ENCODE measurements around the gene BACE1-AS.
A peak's percentile ranks its signal among the peaks of the same experiment; 100 is the strongest.

Gene BACE1-AS

DNA sequence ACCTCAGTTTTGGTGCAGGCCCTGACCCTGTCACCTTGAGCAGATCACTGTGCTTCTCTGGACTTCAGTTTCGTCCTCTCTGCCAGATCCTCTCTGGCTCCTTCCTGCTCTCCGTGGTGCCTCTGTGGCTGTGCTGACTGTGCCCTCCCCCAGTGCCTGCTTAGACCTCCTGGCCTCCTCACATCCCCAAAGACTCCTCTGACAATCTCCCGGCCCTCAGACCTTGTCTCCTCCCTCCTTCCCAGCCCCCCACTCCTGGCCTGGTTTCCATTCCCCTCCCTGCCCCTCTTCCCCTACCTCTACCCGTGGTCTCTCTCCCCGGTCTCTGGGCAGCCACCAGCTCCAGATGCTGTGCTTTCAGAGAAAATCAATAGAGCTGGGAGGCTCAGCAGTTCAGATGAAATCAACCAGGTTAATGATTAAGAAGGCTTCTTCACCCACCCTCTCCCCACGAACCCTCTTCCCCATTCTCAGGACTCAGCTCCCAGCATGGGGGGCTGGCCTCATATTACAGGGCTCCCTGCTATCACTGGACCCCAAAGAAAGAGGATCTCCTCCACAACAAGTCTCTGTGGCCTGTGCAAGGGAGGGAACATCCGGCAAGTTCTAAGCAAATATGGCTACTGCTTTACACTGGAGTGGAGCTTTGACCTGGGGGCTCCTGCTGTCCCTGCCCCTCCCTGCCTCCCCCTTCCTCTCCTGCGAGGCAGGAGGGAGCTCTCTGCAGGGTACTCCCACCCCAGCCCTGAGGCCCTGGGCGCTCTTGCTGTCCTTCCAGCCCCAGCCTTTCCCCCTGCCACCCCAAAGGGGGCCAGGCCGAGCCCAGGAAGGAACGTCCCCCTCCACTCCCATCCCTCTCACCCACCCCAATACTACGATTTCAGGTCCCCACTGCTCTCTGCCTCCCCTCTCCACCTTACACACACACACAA lies 8.5 kb downstream of the BACE1-AS start:
- no peak overlapping the region for H3K4me3 ChIP-seq (ENCODE audit: control insufficient read depth, low read depth, low read length)
- TF ChIP-seq, protein P1, sequence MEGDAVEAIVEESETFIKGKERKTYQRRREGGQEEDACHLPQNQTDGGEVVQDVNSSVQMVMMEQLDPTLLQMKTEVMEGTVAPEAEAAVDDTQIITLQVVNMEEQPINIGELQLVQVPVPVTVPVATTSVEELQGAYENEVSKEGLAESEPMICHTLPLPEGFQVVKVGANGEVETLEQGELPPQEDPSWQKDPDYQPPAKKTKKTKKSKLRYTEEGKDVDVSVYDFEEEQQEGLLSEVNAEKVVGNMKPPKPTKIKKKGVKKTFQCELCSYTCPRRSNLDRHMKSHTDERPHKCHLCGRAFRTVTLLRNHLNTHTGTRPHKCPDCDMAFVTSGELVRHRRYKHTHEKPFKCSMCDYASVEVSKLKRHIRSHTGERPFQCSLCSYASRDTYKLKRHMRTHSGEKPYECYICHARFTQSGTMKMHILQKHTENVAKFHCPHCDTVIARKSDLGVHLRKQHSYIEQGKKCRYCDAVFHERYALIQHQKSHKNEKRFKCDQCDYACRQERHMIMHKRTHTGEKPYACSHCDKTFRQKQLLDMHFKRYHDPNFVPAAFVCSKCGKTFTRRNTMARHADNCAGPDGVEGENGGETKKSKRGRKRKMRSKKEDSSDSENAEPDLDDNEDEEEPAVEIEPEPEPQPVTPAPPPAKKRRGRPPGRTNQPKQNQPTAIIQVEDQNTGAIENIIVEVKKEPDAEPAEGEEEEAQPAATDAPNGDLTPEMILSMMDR (conservative IDR thresholded peaks at IDR 0.05; ENCODE audit: control insufficient read depth, insufficient read depth, low read depth, low read length) = no peak
- no peak for DNase-seq (ENCODE audit: low read depth)

GRCh38 chr11:117300283-117300663 lies 9.1 kb downstream of the BACE1-AS start:
- H3K4me3 ChIP-seq (ENCODE audit: control insufficient read depth, low read depth, low read length) = no peak overlapping the region
- peak; percentile 15 for DNase-seq (ENCODE audit: low read depth)
- TF ChIP-seq, protein P1 (conservative IDR thresholded peaks at IDR 0.05; ENCODE audit: control insufficient read depth, insufficient read depth, low read depth, low read length) = no peak

DNA sequence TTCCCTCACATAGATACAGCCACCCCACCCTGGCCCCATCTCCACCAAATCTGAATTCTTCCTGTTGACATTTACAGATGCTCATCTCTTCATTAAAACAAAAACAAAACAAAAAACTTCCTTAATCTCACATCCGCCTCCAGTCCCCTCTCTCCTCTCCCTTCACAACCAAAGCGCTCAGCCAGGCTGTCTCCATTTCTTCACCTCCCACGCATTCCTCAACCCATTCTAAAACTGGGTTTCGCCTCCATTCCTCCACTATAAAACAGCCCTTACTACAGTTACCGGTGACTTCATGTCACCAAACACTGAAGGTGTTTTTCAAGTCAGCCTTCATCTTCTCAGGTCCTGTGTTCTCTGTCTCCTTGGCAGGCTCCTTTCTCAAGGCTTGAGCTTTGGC lies 9.6 kb downstream of the BACE1-AS start:
- TF ChIP-seq, protein P1 (conservative IDR thresholded peaks at IDR 0.05; ENCODE audit: control insufficient read depth, insufficient read depth, low read depth, low read length) = no peak
- DNase-seq (ENCODE audit: low read depth) = peak; percentile 16
- no peak overlapping the region for H3K4me3 ChIP-seq (ENCODE audit: control insufficient read depth, low read depth, low read length)

DNA sequence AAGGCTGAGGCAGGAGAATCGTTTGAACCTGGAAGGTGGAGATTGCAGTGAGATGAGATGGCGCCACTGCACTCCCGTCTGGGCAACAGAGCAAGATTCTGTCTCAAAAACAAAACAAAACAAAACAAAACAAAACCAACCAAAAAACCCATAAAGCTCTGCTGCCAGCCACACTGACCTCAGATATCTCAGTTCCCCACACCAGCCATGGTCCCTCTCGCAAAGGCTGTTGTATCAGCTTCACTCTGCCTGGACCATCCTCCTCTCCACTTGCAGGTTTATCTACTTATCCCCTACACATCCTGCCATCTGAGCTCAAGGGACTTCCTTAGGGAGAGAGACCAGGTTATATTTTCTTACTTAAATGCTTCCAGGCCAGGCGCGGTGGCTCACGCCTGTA lies 11.1 kb downstream of the BACE1-AS start:
- TF ChIP-seq, protein P1 (conservative IDR thresholded peaks at IDR 0.05; ENCODE audit: control insufficient read depth, insufficient read depth, low read depth, low read length) = no peak
- no peak for DNase-seq (ENCODE audit: low read depth)
- no peak overlapping the region for H3K4me3 ChIP-seq (ENCODE audit: control insufficient read depth, low read depth, low read length)

- TF ChIP-seq, protein P1 (conservative IDR thresholded peaks at IDR 0.05; ENCODE audit: control insufficient read depth, insufficient read depth, low read depth, low read length) = no peak
- no peak for DNase-seq (ENCODE audit: low read depth)
- no peak overlapping the region for H3K4me3 ChIP-seq (ENCODE audit: control insufficient read depth, low read depth, low read length)
These were observed 12.0 kb downstream of the BACE1-AS start for GRCh38 chr11:117303101-117303500.

DNA sequence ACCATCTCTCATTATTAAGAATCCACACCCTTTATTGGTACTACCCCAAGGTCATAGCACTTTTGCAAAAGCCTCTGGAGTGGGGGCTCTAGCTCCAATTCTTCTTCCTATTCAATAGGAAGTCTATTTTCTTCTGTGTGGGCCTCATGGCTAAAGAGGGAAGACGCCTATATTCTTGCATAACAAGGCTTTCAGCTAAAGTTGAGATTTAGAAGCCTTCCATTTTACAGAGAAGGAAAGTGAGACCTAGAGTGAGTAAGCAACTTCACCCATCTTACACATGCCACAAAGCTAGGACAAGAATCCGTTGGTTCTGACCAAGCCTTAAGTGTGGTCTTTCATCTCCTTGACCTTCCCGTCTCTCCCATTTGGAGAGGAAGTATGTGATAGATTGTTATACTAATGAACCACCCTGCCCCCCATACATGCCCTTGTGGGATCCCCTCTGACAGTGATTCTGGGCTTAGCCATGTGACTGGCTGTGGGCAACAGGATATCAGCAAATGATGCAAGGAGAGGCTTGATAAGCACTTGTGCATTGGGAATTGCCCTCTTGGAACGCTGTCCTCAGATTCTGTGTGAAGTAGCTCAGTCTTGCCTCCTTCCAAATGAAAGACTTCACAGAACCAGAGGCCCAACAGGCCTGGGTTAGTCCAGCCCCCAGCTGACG lies 12.6 kb downstream of the BACE1-AS start:
- DNase-seq (ENCODE audit: low read depth) = no peak
- TF ChIP-seq, protein P1 (conservative IDR thresholded peaks at IDR 0.05; ENCODE audit: control insufficient read depth, insufficient read depth, low read depth, low read length) = no peak
- H3K4me3 ChIP-seq (ENCODE audit: control insufficient read depth, low read depth, low read length) = no peak overlapping the region
